Loucy (cell line): ENCODE results near the gene GSTM3.

Source experiments
- H2AFZ ChIP-seq: fragments of 200-600 bp; sonication (generic); 2 replicates; pipeline ENCODE4 v1.6.0; 2016; ENCODE audit warnings: antibody characterized with exemption, mild to moderate bottlenecking, low read length, moderate library complexity
- H3F3A ChIP-seq: fragments of 200-600 bp; 2 replicates; pipeline ENCODE4 v1.6.0; 2016; ENCODE audit warnings: antibody characterized with exemption, low read depth, mild to moderate bottlenecking
- H3K27me3 ChIP-seq: fragments of 200-600 bp; sonication (generic); 2 replicates; pipeline ENCODE4 v1.6.1; 2014; ENCODE audit warnings: low read length, mild to moderate bottlenecking; ENCODE audit not compliant: insufficient read depth, poor library complexity, severe bottlenecking
- H3K36me3 ChIP-seq: fragments of 200-600 bp; sonication (generic); 2 replicates; pipeline ENCODE4 v1.6.1; 2016; ENCODE audit warnings: low read length; ENCODE audit not compliant: insufficient read depth
- H3K4me1 ChIP-seq: fragments of 200-600 bp; sonication (generic); 2 replicates; pipeline ENCODE4 v1.5.1; 2014; ENCODE audit warnings: low read length, mild to moderate bottlenecking; ENCODE audit not compliant: insufficient read depth, poor library complexity, severe bottlenecking
- H3K4me2 ChIP-seq: fragments of 200-600 bp; sonication (generic); 2 replicates; pipeline ENCODE4 v1.6.0; 2014; ENCODE audit warnings: antibody characterized with exemption, low read length, low read depth, mild to moderate bottlenecking; ENCODE audit not compliant: poor library complexity, severe bottlenecking
- H3K4me3 ChIP-seq: fragments of 200-600 bp; sonication (generic); 2 replicates; pipeline ENCODE4 v1.5.1; 2014; ENCODE audit warnings: low read length, mild to moderate bottlenecking, mixed read lengths; ENCODE audit not compliant: poor library complexity, severe bottlenecking
- H3K79me2 ChIP-seq: fragments of 200-600 bp; sonication (generic); 2 replicates; pipeline ENCODE4 v1.6.1; 2014; ENCODE audit warnings: low read length; ENCODE audit not compliant: insufficient read depth
- H3K9ac ChIP-seq: fragments of 200-600 bp; sonication (generic); 2 replicates; pipeline ENCODE4 v1.6.0; 2014; ENCODE audit warnings: mild to moderate bottlenecking, low read depth, low read length, moderate library complexity; ENCODE audit not compliant: poor library complexity, severe bottlenecking
- H3K9me2 ChIP-seq: fragments of 200-600 bp; sonication (generic); replicated peaks from 2 replicates; pipeline ENCODE4 v1.6.1; 2016; ENCODE audit warnings: low read depth, low read length, mixed read lengths
- H3K9me3 ChIP-seq: fragments of 200-600 bp; sonication (generic); 2 replicates; pipeline ENCODE4 v1.6.1; 2014; ENCODE audit warnings: mild to moderate bottlenecking, antibody characterized with exemption, low read length, low read depth; ENCODE audit not compliant: insufficient read depth
- H4K20me1 ChIP-seq: fragments of 200-600 bp; sonication (generic); 2 replicates; pipeline ENCODE4 v1.6.0; 2014; ENCODE audit warnings: antibody characterized with exemption, low read length, mild to moderate bottlenecking; ENCODE audit not compliant: insufficient read depth, poor library complexity, severe bottlenecking
- CTCF ChIP-seq: fragments of 200-600 bp; sonication (generic); conservative IDR thresholded peaks from 2 replicates; pipeline ENCODE4 v1.5.1; 2014; ENCODE audit warnings: mild to moderate bottlenecking, antibody characterized with exemption, low read length
- EZH2phosphoT487 ChIP-seq: fragments of 200-600 bp; IDR thresholded peaks from 2 replicates; pipeline ENCODE4 v1.6.1; 2018; ENCODE audit warnings: antibody characterized with exemption, mild to moderate bottlenecking, moderate library complexity, borderline replicate concordance

GSTM3 gene

GRCh38 chr1:109761227-109762038 lies 20.6 kb upstream of the GSTM3 start:
- no peak overlapping the region for H3K4me3 ChIP-seq
- H2AFZ ChIP-seq: no peak overlapping the region
- no peak overlapping the region for H3K4me2 ChIP-seq
- no peaks in the 10 kb centered on the region for H3K9me3 ChIP-seq
- H4K20me1 ChIP-seq: no peaks in the 10 kb centered on the region
- no peak overlapping the region for H3K9ac ChIP-seq
- H3F3A ChIP-seq: no peaks in the 10 kb centered on the region
- TF ChIP-seq CTCF (no peak), EZH2phosphoT487 (no peak)
- H3K9me2 ChIP-seq: no peaks in the 10 kb centered on the region
- no peaks in the 10 kb centered on the region for H3K79me2 ChIP-seq
- H3K27me3 ChIP-seq: no peaks in the 10 kb centered on the region
- H3K36me3 ChIP-seq: no peaks in the 10 kb centered on the region
- H3K4me1 ChIP-seq: peaks cover 17% of the 10 kb centered on the region

DNA sequence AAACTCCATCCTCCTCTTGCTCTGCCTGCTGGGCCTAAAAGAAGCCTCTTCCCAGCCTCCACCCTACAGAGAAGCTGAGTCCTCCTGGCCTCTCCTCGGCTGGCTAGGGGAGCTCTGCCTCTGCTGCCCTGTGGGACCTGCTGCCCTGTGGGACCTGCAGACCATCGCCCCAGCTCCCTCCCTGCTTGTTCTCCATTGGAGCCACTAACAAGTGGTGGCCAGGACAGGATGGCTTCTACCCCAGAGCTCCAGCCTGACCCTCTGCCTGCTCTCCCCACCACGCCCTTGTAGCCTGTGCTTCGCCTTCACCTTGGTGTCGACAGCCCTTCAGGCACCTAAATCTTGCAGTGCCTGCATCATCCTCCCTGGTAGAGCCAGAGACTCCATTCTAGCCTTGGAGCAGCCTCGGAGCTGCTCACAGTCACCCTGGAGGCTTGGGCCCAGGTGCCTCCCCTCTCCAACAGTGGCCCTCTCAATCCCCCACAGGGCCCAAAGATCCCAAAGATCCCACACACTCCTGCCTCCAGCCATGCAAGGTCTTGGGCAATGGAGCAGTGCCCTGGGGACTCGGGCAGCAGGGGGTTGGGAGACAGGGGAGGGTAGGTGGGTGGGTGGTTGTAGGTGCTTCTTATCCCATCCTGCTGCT lies 19.9 kb upstream of the GSTM3 start:
- Histone ChIP-seq H3F3A (no peaks in the 10 kb centered on the region), H2AFZ (no peak overlapping the region), H3K4me2 (no peak overlapping the region), H3K4me1 (peaks cover 17% of the 10 kb centered on the region), H4K20me1 (no peaks in the 10 kb centered on the region), H3K79me2 (no peaks in the 10 kb centered on the region), H3K36me3 (no peaks in the 10 kb centered on the region), H3K9me2 (no peaks in the 10 kb centered on the region), H3K9ac (no peak overlapping the region), H3K9me3 (no peaks in the 10 kb centered on the region), H3K4me3 (no peak overlapping the region), H3K27me3 (no peaks in the 10 kb centered on the region)
- TF ChIP-seq EZH2phosphoT487: no peak
- TF ChIP-seq CTCF: no peak

DNA sequence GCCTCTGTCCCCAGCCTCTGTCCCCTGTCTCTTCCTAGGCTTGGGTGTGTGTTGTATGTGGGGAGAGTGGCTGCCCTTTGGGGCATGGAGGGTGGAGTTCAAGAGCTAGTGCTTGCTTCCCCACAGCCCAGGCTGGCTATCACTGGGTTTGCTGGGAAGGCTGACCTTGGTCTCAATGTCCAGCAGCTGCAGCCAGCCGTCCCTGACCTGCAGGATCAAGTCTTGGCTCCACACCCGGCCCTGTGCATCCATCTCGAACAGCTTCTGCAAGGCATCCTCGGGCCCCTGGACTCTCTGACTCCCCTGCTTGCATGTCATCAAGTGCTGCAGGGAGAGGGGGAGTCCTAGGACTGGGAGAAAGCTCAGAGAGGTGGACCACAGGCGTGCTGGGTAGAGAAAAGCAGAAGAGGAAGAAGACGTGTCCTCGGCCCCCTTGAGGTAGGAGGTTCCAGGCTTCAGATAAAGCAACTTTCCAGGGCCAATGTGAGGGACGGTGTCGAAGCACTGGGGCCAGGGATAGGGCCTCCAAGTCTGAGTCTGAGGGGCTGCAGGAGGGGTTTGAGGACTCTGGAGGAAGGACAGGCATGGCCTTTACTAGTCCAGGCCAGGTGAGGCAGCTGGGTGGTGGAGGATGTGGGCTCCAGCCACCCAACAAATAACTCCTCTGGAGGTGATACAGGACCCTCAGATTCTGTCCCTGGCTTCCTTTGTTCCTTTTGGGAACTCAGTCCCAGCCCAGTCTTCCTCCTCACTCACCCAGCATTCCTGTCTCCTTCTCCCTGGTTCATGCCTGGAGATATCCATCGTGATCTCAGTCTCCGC lies 18.9 kb upstream of the GSTM3 start:
- no peak overlapping the region for H3K4me3 ChIP-seq
- no peaks in the 10 kb centered on the region for H4K20me1 ChIP-seq
- H3K79me2 ChIP-seq: no peaks in the 10 kb centered on the region
- TF ChIP-seq EZH2phosphoT487 (no peak), CTCF (no peak)
- H3K9me3 ChIP-seq: no peaks in the 10 kb centered on the region
- H3K4me2 ChIP-seq: no peak overlapping the region
- H3F3A ChIP-seq: no peaks in the 10 kb centered on the region
- no peaks in the 10 kb centered on the region for H3K27me3 ChIP-seq
- no peak overlapping the region for H2AFZ ChIP-seq
- no peaks in the 10 kb centered on the region for H3K9me2 ChIP-seq
- peaks cover 17% of the 10 kb centered on the region for H3K4me1 ChIP-seq
- no peak overlapping the region for H3K9ac ChIP-seq
- H3K36me3 ChIP-seq: no peaks in the 10 kb centered on the region
